ENCODE measurements around the gene GNG4.

GNG4 gene

GRCh38 chr1:235557495-235557894 is 92.1 kb downstream of the GNG4 start:
- H2AFZ ChIP-seq (ENCODE audit: low read depth), result no peak overlapping the region
- no peaks in the 10 kb centered on the region for H3K27me3 ChIP-seq (ENCODE audit: insufficient read depth, low read depth)
- no peaks in the 10 kb centered on the region for H3K36me3 ChIP-seq (ENCODE audit: insufficient read depth)
- H3K27ac ChIP-seq, result no peak overlapping the region
- H3K9ac ChIP-seq, result no peak overlapping the region
- peak; percentile 46; the same call in 1 of the 2 replicates for TF ChIP-seq CTCF (conservative IDR thresholded peaks at IDR 0.05; ENCODE audit: low read depth, low read length)
- H3K79me2 ChIP-seq (ENCODE audit: insufficient read depth, low read depth), result no peaks in the 10 kb centered on the region
- H4K20me1 ChIP-seq (ENCODE audit: insufficient read depth), result no peaks in the 10 kb centered on the region
- no peaks in the 10 kb centered on the region for H3K4me1 ChIP-seq (ENCODE audit: low read depth, poor library complexity, severe bottlenecking)
- no peak overlapping the region for H3K4me2 ChIP-seq
- no peak overlapping the region for H3K4me3 ChIP-seq (IDR thresholded peaks at IDR 0.05; ENCODE audit: insufficient read depth, low read depth, low read length)

GRCh38 chr1:235556807-235557206 is 92.8 kb downstream of the GNG4 start:
- Histone ChIP-seq H2AFZ (ENCODE audit: low read depth) (no peak overlapping the region), H4K20me1 (ENCODE audit: insufficient read depth) (no peaks in the 10 kb centered on the region), H3K4me1 (ENCODE audit: low read depth, poor library complexity, severe bottlenecking) (no peaks in the 10 kb centered on the region), H3K36me3 (ENCODE audit: insufficient read depth) (no peaks in the 10 kb centered on the region), H3K79me2 (ENCODE audit: insufficient read depth, low read depth) (no peaks in the 10 kb centered on the region), H3K4me2 (no peak overlapping the region), H3K4me3 (IDR thresholded peaks at IDR 0.05; ENCODE audit: insufficient read depth, low read depth, low read length) (no peak overlapping the region), H3K27ac (no peak overlapping the region), H3K9ac (no peak overlapping the region), H3K27me3 (ENCODE audit: insufficient read depth, low read depth) (no peaks in the 10 kb centered on the region)
- no peak for TF ChIP-seq CTCF (conservative IDR thresholded peaks at IDR 0.05; ENCODE audit: low read depth, low read length)

- H3K4me1 ChIP-seq (ENCODE audit: low read depth, poor library complexity, severe bottlenecking), result no peaks in the 10 kb centered on the region
- H4K20me1 ChIP-seq (ENCODE audit: insufficient read depth), result no peaks in the 10 kb centered on the region
- H3K79me2 ChIP-seq (ENCODE audit: insufficient read depth, low read depth), result no peaks in the 10 kb centered on the region
- no peak for TF ChIP-seq CTCF (conservative IDR thresholded peaks at IDR 0.05; ENCODE audit: low read depth, low read length)
- no peak overlapping the region for H3K9ac ChIP-seq
- H2AFZ ChIP-seq (ENCODE audit: low read depth), result no peak overlapping the region
- no peak overlapping the region for H3K4me3 ChIP-seq (IDR thresholded peaks at IDR 0.05; ENCODE audit: insufficient read depth, low read depth, low read length)
- H3K27ac ChIP-seq, result no peak overlapping the region
- H3K4me2 ChIP-seq, result no peak overlapping the region
- no peaks in the 10 kb centered on the region for H3K36me3 ChIP-seq (ENCODE audit: insufficient read depth)
- H3K27me3 ChIP-seq (ENCODE audit: insufficient read depth, low read depth), result no peaks in the 10 kb centered on the region
Observed at GRCh38 chr1:235553112-235553551, 96.5 kb downstream of the GNG4 start.

GRCh38 chr1:235552146-235552716 is 97.4 kb downstream of the GNG4 start:
- TF ChIP-seq CTCF (conservative IDR thresholded peaks at IDR 0.05; ENCODE audit: low read depth, low read length), result no peak
- Histone ChIP-seq H3K9ac (no peak overlapping the region), H3K27ac (no peak overlapping the region), H2AFZ (ENCODE audit: low read depth) (no peak overlapping the region), H3K36me3 (ENCODE audit: insufficient read depth) (no peaks in the 10 kb centered on the region), H4K20me1 (ENCODE audit: insufficient read depth) (no peaks in the 10 kb centered on the region), H3K4me3 (IDR thresholded peaks at IDR 0.05; ENCODE audit: insufficient read depth, low read depth, low read length) (no peak overlapping the region), H3K4me2 (no peak overlapping the region), H3K4me1 (ENCODE audit: low read depth, poor library complexity, severe bottlenecking) (no peaks in the 10 kb centered on the region), H3K27me3 (ENCODE audit: insufficient read depth, low read depth) (no peaks in the 10 kb centered on the region), H3K79me2 (ENCODE audit: insufficient read depth, low read depth) (no peaks in the 10 kb centered on the region)
